ENCODE measurements around the gene MEIS2. TPM values are rescaled to one million over a fixed set of nuclear protein-coding genes. Genes with fewer than 3 reads are reported as not detected.

MEIS2 gene
- total RNA-seq, 2 experiments from 2014 or later = not detected

GRCh38 chr15:36926427-36926825 lies 173.9 kb downstream of the MEIS2 start:
- no peak overlapping the region for H3K27ac Mint-ChIP-seq
- no peaks in the 10 kb centered on the region for H3K4me1 Mint-ChIP-seq
- H3K27me3 Mint-ChIP-seq = peaks cover 9% of the 10 kb centered on the region
- no peak for DNase-seq
- H3K36me3 Mint-ChIP-seq = no peaks in the 10 kb centered on the region
- no peak overlapping the region for H3K4me3 Mint-ChIP-seq
- H3K9me3 Mint-ChIP-seq = no peaks in the 10 kb centered on the region

- no peaks in the 10 kb centered on the region for H3K36me3 Mint-ChIP-seq
- no peaks in the 10 kb centered on the region for H3K4me1 Mint-ChIP-seq
- no peak overlapping the region for H3K4me3 Mint-ChIP-seq
- DNase-seq = no peak
- no peak overlapping the region for H3K27ac Mint-ChIP-seq
- peaks cover 9% of the 10 kb centered on the region for H3K27me3 Mint-ChIP-seq
- no peaks in the 10 kb centered on the region for H3K9me3 Mint-ChIP-seq
These were observed 174.5 kb downstream of the MEIS2 start for GRCh38 chr15:36925653-36926426.

- Mint-ChIP-seq H3K4me3 (no peak overlapping the region), H3K27me3 (peaks cover 9% of the 10 kb centered on the region), H3K36me3 (no peaks in the 10 kb centered on the region), H3K4me1 (no peaks in the 10 kb centered on the region), H3K27ac (no peak overlapping the region), H3K9me3 (no peaks in the 10 kb centered on the region)
- DNase-seq = no peak
These were observed 175.3 kb downstream of the MEIS2 start for GRCh38 chr15:36925049-36925448.

GRCh38 chr15:36924034-36924433 lies 176.3 kb downstream of the MEIS2 start:
- H3K27me3 Mint-ChIP-seq = peaks cover 9% of the 10 kb centered on the region

GRCh38 chr15:36921484-36922091 lies 178.8 kb downstream of the MEIS2 start:
- H3K36me3 Mint-ChIP-seq = no peaks in the 10 kb centered on the region
- H3K4me3 Mint-ChIP-seq = no peak overlapping the region
- no peaks in the 10 kb centered on the region for H3K9me3 Mint-ChIP-seq
- no peaks in the 10 kb centered on the region for H3K4me1 Mint-ChIP-seq
- no peak for DNase-seq
- peaks cover 4% of the 10 kb centered on the region for H3K27me3 Mint-ChIP-seq
- H3K27ac Mint-ChIP-seq = no peak overlapping the region

More at GRCh38 chr15:36924034-36924433, 176.3 kb downstream of the MEIS2 start:
- H3K9me3 Mint-ChIP-seq = no peaks in the 10 kb centered on the region
- H3K4me3 Mint-ChIP-seq = no peak overlapping the region
- no peaks in the 10 kb centered on the region for H3K4me1 Mint-ChIP-seq
- no peak for DNase-seq
- no peak overlapping the region for H3K27ac Mint-ChIP-seq
- H3K36me3 Mint-ChIP-seq = no peaks in the 10 kb centered on the region

GRCh38 chr15:36917411-36918267 lies 182.7 kb downstream of the MEIS2 start:
- DNase-seq = no peak
- Mint-ChIP-seq H3K36me3 (no peaks in the 10 kb centered on the region), H3K4me3 (no peak overlapping the region), H3K9me3 (no peaks in the 10 kb centered on the region), H3K4me1 (no peaks in the 10 kb centered on the region), H3K27ac (no peak overlapping the region), H3K27me3 (no peaks in the 10 kb centered on the region)

- no peak overlapping the region for H3K27ac Mint-ChIP-seq
- H3K4me1 Mint-ChIP-seq = no peaks in the 10 kb centered on the region
These were observed 185.2 kb downstream of the MEIS2 start for GRCh38 chr15:36914960-36915808.

GRCh38 chr15:36914466-36914865 lies 185.9 kb downstream of the MEIS2 start:
- Mint-ChIP-seq H3K4me3 (no peak overlapping the region), H3K36me3 (no peaks in the 10 kb centered on the region), H3K9me3 (no peaks in the 10 kb centered on the region), H3K27me3 (peaks cover 8% of the 10 kb centered on the region), H3K4me1 (no peaks in the 10 kb centered on the region), H3K27ac (no peak overlapping the region)
- no peak for DNase-seq

More at GRCh38 chr15:36914960-36915808, 185.2 kb downstream of the MEIS2 start:
- no peaks in the 10 kb centered on the region for H3K36me3 Mint-ChIP-seq
- no peak for DNase-seq
- H3K4me3 Mint-ChIP-seq = no peak overlapping the region
- H3K27me3 Mint-ChIP-seq = peaks cover 3% of the 10 kb centered on the region
- no peaks in the 10 kb centered on the region for H3K9me3 Mint-ChIP-seq

- no peaks in the 10 kb centered on the region for H3K4me1 Mint-ChIP-seq
- H3K27me3 Mint-ChIP-seq = peaks cover 8% of the 10 kb centered on the region
- H3K4me3 Mint-ChIP-seq = no peak overlapping the region
- no peaks in the 10 kb centered on the region for H3K9me3 Mint-ChIP-seq
- no peak overlapping the region for H3K27ac Mint-ChIP-seq
- DNase-seq = no peak
- no peaks in the 10 kb centered on the region for H3K36me3 Mint-ChIP-seq
These were observed 188.0 kb downstream of the MEIS2 start for GRCh38 chr15:36912311-36912712.

GRCh38 chr15:36911322-36911944 lies 188.9 kb downstream of the MEIS2 start:
- Mint-ChIP-seq H3K27ac (no peak overlapping the region), H3K27me3 (peaks cover 8% of the 10 kb centered on the region), H3K36me3 (no peaks in the 10 kb centered on the region), H3K4me3 (no peak overlapping the region), H3K9me3 (no peaks in the 10 kb centered on the region), H3K4me1 (no peaks in the 10 kb centered on the region)
- DNase-seq = no peak

- Mint-ChIP-seq H3K27me3 (peaks cover 9% of the 10 kb centered on the region), H3K36me3 (no peaks in the 10 kb centered on the region), H3K4me3 (no peak overlapping the region), H3K4me1 (no peaks in the 10 kb centered on the region), H3K27ac (no peak overlapping the region), H3K9me3 (no peaks in the 10 kb centered on the region)
- DNase-seq = no peak
These were observed 191.4 kb downstream of the MEIS2 start for GRCh38 chr15:36908991-36909390.

GRCh38 chr15:36907295-36907694 lies 193.1 kb downstream of the MEIS2 start:
- H3K9me3 Mint-ChIP-seq = no peaks in the 10 kb centered on the region
- H3K27me3 Mint-ChIP-seq = peaks cover 14% of the 10 kb centered on the region
- H3K4me1 Mint-ChIP-seq = no peaks in the 10 kb centered on the region
- no peak for DNase-seq
- no peak overlapping the region for H3K4me3 Mint-ChIP-seq
- no peaks in the 10 kb centered on the region for H3K36me3 Mint-ChIP-seq
- no peak overlapping the region for H3K27ac Mint-ChIP-seq

GRCh38 chr15:36905908-36906307 lies 194.4 kb downstream of the MEIS2 start:
- Mint-ChIP-seq H3K9me3 (no peaks in the 10 kb centered on the region), H3K36me3 (no peaks in the 10 kb centered on the region), H3K27me3 (peaks cover 14% of the 10 kb centered on the region), H3K4me3 (no peak overlapping the region), H3K4me1 (no peaks in the 10 kb centered on the region), H3K27ac (no peak overlapping the region)
- no peak for DNase-seq

GRCh38 chr15:36904715-36905114 lies 195.6 kb downstream of the MEIS2 start:
- Mint-ChIP-seq H3K4me1 (no peaks in the 10 kb centered on the region), H3K27me3 (peaks cover 12% of the 10 kb centered on the region), H3K27ac (no peak overlapping the region), H3K36me3 (no peaks in the 10 kb centered on the region), H3K9me3 (no peaks in the 10 kb centered on the region), H3K4me3 (no peak overlapping the region)
- DNase-seq = no peak

Data from activated naive CD8-positive, alpha-beta T cell treated with anti-CD3 and anti-CD28 coated beads for 36 hours (primary cell).